ENCODE measurements around the gene BARHL1. TPM values are rescaled to one million over a fixed set of nuclear protein-coding genes. Genes with fewer than 3 reads are reported as not detected.

BARHL1 gene
- total RNA-seq = not detected

GRCh38 chr9:132582276-132582785 lies at the start of gene BARHL1:
TSS of gene BARHL1 (plus strand) at chr9:132582606. CDS start at chr9:132582798, 192 bp downstream.
- Histone ChIP-seq H3K9me3 (no peaks in the 10 kb centered on the region), H3K36me3 (no peaks in the 10 kb centered on the region), H3K4me1 (no peaks in the 10 kb centered on the region), H3K27ac (no peak within 1 kb of the TSS), H3K4me3 (peak within 1 kb of the TSS; percentile 42 to 51), H3K27me3 (peaks cover 45% of the 10 kb centered on the region)
- intact Hi-C loops (cut with DNase I) = no loop called here
- DNase-seq (ENCODE audit: low spot score in 2 of 2) = no peak
- no peak for TF ChIP-seq CTCF (IDR thresholded peaks at IDR 0.05)

DNA sequence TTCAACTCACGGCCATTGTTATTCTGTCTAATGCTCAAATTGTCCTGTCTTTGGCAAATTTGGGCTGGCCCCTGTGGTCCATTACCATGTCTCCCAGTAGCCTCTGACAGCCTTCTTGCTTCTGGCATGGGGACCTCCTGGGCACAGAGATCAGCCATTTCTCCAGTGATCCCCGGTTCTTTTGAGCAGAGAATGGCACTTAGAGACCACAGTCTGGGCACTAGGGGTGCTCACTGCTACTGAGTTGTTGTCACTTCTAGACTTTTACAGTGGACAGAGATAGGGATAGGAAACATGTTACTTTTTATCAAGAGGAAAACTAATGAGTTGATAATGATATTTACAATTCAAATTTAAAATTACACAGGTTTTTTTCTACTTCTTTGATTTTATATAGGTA lies 47.6 kb upstream of the BARHL1 start:
- no peak for TF ChIP-seq CTCF (IDR thresholded peaks at IDR 0.05)
- Histone ChIP-seq H3K27me3 (no peaks in the 10 kb centered on the region), H3K4me3 (no peak overlapping the region), H3K9me3 (peaks cover 0 to 20% of the 10 kb centered on the region in 2 donors), H3K36me3 (no peaks in the 10 kb centered on the region), H3K27ac (no peak overlapping the region), H3K4me1 (no peaks in the 10 kb centered on the region)
- intact Hi-C loops (cut with DNase I) = no loop called here
- no peak for DNase-seq (ENCODE audit: low spot score in 2 of 2)

DNA sequence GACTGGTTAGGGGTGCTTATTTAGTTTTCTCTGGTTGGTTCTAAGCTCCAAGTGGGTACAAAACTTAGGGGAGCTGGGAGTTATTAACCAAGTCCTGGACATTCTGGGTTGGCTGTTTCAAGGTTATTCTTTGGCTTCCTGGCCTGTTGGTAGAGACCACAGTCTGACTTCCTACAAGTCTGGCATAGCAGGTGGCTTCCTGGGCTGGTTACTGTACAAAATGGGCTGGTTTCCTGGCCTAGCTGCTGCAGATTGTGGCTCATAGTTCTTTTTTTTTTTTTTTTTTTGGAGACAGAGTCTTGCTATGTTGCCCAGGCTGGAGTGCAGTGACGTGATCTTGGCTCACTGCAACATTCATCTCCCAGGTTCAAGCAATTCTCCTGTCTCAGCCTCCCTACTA lies 46.3 kb upstream of the BARHL1 start:
- intact Hi-C loops (cut with DNase I) = no loop called here
- no peaks in the 10 kb centered on the region for H3K27me3 ChIP-seq

GRCh38 chr9:132537352-132537751 lies 45.1 kb upstream of the BARHL1 start:
- H3K27me3 ChIP-seq = no peaks in the 10 kb centered on the region
- H3K9me3 ChIP-seq = peaks cover 0 to 20% of the 10 kb centered on the region in 2 donors
- TF ChIP-seq CTCF (IDR thresholded peaks at IDR 0.05) = no peak
- DNase-seq (ENCODE audit: low spot score in 2 of 2) = no peak
- no peaks in the 10 kb centered on the region for H3K36me3 ChIP-seq
- intact Hi-C loops (cut with DNase I) = no loop called here
- no peak overlapping the region for H3K27ac ChIP-seq
- no peak overlapping the region for H3K4me3 ChIP-seq
- no peaks in the 10 kb centered on the region for H3K4me1 ChIP-seq

More for the DNA sequence above, 46.3 kb upstream of the BARHL1 start:
- no peaks in the 10 kb centered on the region for H3K36me3 ChIP-seq
- H3K4me3 ChIP-seq = no peak overlapping the region
- H3K4me1 ChIP-seq = no peaks in the 10 kb centered on the region
- no peak for TF ChIP-seq CTCF (IDR thresholded peaks at IDR 0.05)
- peaks cover 0 to 20% of the 10 kb centered on the region in 2 donors for H3K9me3 ChIP-seq
- no peak overlapping the region for H3K27ac ChIP-seq
- no peak for DNase-seq (ENCODE audit: low spot score in 2 of 2)

- peaks cover 0 to 20% of the 10 kb centered on the region in 2 donors for H3K9me3 ChIP-seq
- H3K27me3 ChIP-seq = no peaks in the 10 kb centered on the region
- intact Hi-C loops (cut with DNase I) = no loop called here
- H3K4me3 ChIP-seq = no peak overlapping the region
- H3K36me3 ChIP-seq = no peaks in the 10 kb centered on the region
- H3K27ac ChIP-seq = no peak overlapping the region
- TF ChIP-seq CTCF (IDR thresholded peaks at IDR 0.05) = no peak
- no peaks in the 10 kb centered on the region for H3K4me1 ChIP-seq
- DNase-seq (ENCODE audit: low spot score in 2 of 2) = no peak
Measured at GRCh38 chr9:132538071-132538470, 44.3 kb upstream of the BARHL1 start.

- H3K4me3 ChIP-seq = no peak overlapping the region
- peaks cover 0 to 20% of the 10 kb centered on the region in 2 donors for H3K9me3 ChIP-seq
- no peaks in the 10 kb centered on the region for H3K4me1 ChIP-seq
- no peaks in the 10 kb centered on the region for H3K36me3 ChIP-seq
- no peak overlapping the region for H3K27ac ChIP-seq
- no peaks in the 10 kb centered on the region for H3K27me3 ChIP-seq
- no peak for TF ChIP-seq CTCF (IDR thresholded peaks at IDR 0.05)
- no peak for DNase-seq (ENCODE audit: low spot score in 2 of 2)
- intact Hi-C loops (cut with DNase I) = no loop called here
Measured at GRCh38 chr9:132539096-132539495, 43.3 kb upstream of the BARHL1 start.

All from ascending aorta (tissue), 2 donors.